GM18873 (cell line): ENCODE results near the gene SLC25A22.

Source experiments
- ATAC-seq: cut with Tn5 transposase; IDR thresholded peaks from one replicate; pipeline ENCODE4 v1.9.1; 2021; ENCODE audit warnings: mild to moderate bottlenecking, moderate library complexity, moderate number of reproducible peaks; ENCODE audit not compliant: unreplicated experiment, low FRiP score

The SLC25A22 gene

GRCh38 chr11:798093-798713 lies at the start of gene SLC25A22:
Gene SLC25A22, minus strand, starts transcription at chr11:798281. Its CDS starts 3,275 bp downstream, at chr11:795006.
- peak; percentile 43 for ATAC-seq

DNA sequence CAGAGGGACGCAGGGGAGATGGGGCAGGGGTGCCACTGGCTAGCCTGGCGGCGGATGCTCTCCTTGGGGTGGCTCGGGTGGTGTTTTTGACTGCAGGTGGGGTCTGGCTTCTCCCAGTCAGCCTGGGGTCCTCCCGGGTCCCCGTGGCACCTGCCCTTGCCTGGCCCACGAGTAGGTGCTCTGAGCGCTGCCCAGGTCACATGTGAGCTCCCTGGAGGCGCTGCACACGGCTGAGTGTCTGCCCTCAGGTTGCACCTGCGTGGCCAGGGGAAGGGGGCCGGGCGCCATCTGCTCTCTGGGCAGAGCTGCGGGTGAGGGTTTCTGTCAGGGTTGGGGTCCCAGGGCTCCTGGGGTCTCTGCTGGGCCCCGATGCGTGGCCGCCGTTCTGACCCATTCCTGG lies 49.8 kb upstream of the SLC25A22 start:
- no peak for ATAC-seq

DNA sequence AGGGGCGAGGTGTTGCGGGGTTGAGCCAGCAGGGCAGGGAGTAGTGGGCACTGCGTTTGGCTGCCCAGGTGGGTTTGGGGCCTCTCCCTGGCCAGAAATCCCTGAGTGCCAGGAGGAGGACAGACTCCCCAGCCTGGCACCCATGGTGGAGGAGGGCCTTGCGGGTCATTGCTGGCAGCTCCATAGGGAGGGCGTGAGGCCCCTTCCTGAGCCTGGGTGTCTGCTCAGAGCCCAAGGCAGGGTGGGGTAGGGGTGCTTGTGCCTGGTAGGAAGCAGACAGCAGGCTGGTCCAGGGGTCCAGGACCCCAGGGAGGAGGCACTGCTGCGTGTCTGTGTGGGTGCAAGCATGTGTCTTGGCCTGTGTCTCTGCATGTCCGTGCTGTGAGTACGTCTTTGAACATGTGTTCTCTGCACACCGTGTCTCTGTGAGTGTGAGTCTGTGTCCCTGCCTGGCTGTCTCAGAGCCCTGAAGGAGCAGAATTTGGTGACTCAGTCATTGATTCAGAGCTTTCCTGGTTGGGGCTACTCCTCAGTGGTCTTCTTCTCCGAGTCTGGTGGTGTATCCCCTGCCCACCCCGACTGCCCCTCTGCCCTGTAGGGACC lies 48.5 kb upstream of the SLC25A22 start:
- ATAC-seq = no peak

DNA sequence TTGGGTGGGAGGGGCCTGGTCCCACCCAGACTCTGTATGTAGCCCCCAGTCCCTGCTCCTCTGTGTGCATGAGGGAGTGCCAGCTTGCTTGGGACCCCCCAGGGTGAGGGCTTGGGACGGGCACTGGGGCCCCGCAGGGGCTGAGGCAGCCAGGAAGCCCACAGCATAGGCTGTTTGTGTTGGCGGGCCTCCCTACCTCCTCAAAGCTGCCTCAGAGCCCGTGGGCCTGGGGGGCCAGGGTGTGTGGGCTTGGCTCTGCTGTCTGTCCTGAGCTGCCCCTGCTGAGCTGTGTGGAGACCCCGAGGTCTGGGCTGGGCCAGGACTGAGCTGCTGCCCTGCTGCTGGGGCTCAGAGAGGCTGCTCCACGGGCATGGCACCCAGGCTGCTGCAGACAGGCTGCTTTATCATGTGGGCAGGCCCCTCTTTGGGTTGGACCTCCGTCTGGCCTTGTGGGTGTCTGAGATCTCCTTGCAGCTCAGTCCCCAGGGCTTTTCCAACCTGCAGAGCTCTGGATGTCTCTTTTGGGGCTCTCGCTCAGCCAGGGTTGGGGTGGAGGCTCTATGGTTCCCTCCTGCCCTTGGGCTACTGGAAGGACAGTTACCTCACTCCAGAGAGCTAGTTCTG lies 47.9 kb upstream of the SLC25A22 start:
- no peak for ATAC-seq

- no peak for ATAC-seq
Measured at GRCh38 chr11:844693-845644, 46.9 kb upstream of the SLC25A22 start.

DNA sequence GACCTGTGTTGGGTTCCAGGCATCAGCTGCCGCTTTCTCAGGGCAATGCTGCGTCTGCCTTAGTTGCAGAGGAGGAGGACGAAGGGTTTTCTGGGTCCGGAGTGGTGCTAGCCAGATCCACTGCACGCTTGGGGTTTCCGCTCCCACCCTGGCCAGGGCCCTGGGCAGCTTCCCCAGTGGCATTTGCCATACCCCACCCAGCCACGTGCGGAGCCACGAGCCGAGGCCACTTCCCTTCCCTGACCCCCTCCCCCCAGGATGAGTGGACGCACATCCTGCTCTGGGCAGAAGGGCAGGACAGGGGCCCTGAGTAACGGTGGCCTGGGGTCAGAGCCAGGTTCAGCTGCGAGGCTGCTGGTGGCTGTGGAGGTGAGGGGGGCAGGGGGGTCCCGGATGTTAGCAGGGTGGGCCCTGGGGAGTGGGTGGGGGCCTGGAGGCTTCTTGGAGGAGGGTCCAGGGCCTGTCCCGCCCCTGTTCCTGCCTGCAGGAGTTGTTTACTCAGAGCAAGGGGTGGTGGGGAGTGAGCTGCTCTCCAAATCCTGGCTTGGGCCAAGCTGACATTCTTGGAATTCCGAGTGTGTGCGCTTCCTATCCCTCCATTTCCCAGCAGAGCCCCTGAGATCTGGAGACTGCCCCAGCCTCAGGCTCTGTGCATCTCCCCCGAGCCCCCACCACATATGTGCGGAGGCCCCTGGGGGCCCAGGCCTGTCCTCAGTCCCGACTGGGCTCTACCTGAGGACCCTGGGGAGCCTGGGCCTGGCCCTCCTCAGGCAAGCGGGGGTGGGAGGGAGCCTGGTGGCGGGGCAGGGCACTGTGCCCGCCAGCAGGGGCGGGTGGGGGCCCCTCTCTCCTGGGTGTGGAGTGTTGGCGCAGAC lies 46.0 kb upstream of the SLC25A22 start:
- ATAC-seq = no peak

- no peak for ATAC-seq
Measured at GRCh38 chr11:843086-843734, 45.1 kb upstream of the SLC25A22 start.

- peak; percentile 49 for ATAC-seq
Measured at GRCh38 chr11:842370-843002, 44.4 kb upstream of the SLC25A22 start, which contains the start of the genes POLR2L and TSPAN4. Gene POLR2L, minus strand, starts transcription at chr11:842529. Its CDS starts 21 bp downstream, at chr11:842508. Gene TSPAN4, plus strand, starts transcription at chr11:842852. Its CDS starts 7,453 bp downstream, at chr11:850305.

GRCh38 chr11:841981-842369 lies 43.9 kb upstream of the SLC25A22 start:
- ATAC-seq = peak; percentile 6

- ATAC-seq = no peak
Measured at GRCh38 chr11:839875-840617, 42.0 kb upstream of the SLC25A22 start.

DNA sequence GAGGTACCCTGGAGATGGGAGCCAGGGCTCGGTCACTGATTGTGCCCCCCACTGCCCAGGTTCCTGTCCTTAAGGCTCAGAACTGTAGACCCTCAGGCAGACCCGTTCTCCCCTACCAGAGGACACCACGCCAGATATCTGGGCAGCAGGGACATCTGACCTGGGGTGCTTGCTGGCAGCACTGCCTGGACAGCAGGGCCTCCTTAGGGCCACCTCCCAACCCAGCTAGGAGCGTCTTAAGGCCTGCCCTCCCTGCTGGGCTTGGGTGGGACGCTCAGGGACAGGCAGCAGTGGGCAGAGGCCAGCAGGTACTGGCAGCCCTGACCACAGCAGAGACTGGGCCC lies 41.2 kb upstream of the SLC25A22 start:
- ATAC-seq = no peak

GRCh38 chr11:838441-839279 lies 40.6 kb upstream of the SLC25A22 start:
- no peak for ATAC-seq

DNA sequence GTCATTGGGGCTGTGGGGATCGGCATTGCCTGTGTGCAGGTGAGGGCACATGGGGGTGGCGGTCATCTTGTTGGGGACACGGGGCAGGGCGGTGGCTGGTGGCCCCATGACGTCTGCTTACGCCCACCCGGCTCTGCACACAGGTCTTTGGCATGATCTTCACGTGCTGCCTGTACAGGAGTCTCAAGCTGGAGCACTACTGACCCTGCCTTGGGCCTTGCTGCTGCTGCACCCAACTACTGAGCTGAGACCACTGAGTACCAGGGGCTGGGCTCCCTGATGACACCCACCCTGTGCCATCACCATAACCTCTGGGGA lies 39.9 kb upstream of the SLC25A22 start:
- no peak for ATAC-seq

DNA sequence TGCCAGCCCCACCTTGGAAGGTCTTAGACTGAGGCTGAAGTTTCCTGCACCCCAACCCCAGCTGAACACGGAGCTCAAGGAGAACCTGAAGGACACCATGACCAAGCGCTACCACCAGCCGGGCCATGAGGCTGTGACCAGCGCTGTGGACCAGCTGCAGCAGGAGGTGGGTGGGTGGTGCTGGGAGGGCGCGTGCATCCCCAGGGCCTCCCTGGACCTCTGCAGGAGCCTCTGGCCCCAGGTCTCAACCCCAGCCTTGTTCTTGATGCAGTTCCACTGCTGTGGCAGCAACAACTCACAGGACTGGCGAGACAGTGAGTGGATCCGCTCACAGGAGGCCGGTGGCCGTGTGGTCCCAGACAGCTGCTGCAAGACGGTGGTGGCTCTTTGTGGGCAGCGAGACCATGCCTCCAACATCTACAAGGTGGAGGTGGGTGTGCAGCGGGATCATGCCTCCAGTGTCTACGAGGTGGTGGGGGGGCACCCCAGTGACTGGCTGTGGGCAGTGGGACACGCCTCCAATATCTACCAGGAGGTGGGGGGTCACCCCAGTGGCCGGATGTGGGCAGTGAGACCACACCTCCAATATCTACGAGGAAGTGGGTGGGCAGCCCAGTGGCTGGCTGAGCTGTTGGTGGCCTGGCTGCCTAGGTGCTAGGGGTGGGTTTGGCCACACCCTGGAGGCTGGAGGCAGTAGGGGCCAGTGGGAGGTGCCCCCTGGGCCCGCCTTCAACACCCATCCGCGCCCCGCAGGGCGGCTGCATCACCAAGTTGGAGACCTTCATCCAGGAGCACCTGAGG lies 39.3 kb upstream of the SLC25A22 start:
- ATAC-seq = no peak

GRCh38 chr11:836700-837099 lies 38.6 kb upstream of the SLC25A22 start:
- ATAC-seq = no peak

DNA sequence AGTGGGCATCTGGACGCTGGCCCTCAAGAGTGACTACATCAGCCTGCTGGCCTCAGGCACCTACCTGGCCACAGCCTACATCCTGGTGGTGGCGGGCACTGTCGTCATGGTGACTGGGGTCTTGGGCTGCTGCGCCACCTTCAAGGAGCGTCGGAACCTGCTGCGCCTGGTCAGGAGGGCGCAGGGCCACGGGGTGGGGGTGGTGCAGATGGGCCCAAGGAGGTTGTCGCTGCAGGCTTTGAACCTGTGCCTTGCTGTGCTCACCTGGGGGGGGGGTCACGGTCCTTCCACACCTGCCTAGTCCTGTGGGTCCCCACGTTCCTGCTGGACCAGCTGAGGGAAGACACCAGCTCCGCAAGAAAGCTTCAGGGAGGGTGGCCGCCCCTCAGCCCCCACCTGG lies 38.2 kb upstream of the SLC25A22 start:
- no peak for ATAC-seq
